ENCODE data around the gene CXCL16.
A peak's percentile ranks its signal among the peaks of the same experiment; 100 is the strongest.

Gene CXCL16

GRCh38 chr17:4768298-4768697, 28.6 kb upstream of the CXCL16 start:
- H3K4me3 Mint-ChIP-seq, result no peak overlapping the region

GRCh38 chr17:4766723-4767122, 27.0 kb upstream of the CXCL16 start:
- H3K4me1 Mint-ChIP-seq (ENCODE audit: low read depth), result peaks cover 6% of the 10 kb centered on the region
- H3K9me3 Mint-ChIP-seq (ENCODE audit: low read depth), result no peaks in the 10 kb centered on the region
- H3K27me3 Mint-ChIP-seq, result no peaks in the 10 kb centered on the region
- H3K4me3 Mint-ChIP-seq, result no peak overlapping the region
- H3K36me3 Mint-ChIP-seq, result no peaks in the 10 kb centered on the region
- H3K27ac Mint-ChIP-seq, result no peak overlapping the region

More at GRCh38 chr17:4768298-4768697, 28.6 kb upstream of the CXCL16 start:
- Mint-ChIP-seq H3K36me3 (no peaks in the 10 kb centered on the region), H3K4me1 (ENCODE audit: low read depth) (peaks cover 9% of the 10 kb centered on the region), H3K27me3 (no peaks in the 10 kb centered on the region), H3K27ac (no peak overlapping the region), H3K9me3 (ENCODE audit: low read depth) (no peaks in the 10 kb centered on the region)

- Mint-ChIP-seq H3K27me3 (no peaks in the 10 kb centered on the region), H3K4me3 (no peak overlapping the region), H3K36me3 (no peaks in the 10 kb centered on the region), H3K4me1 (ENCODE audit: low read depth) (peaks cover 2% of the 10 kb centered on the region), H3K9me3 (ENCODE audit: low read depth) (no peaks in the 10 kb centered on the region), H3K27ac (no peak overlapping the region)
Measured at GRCh38 chr17:4766201-4766600, 26.5 kb upstream of the CXCL16 start.

GRCh38 chr17:4764595-4764994, 24.9 kb upstream of the CXCL16 start:
- Mint-ChIP-seq H3K4me1 (ENCODE audit: low read depth) (no peaks in the 10 kb centered on the region), H3K9me3 (ENCODE audit: low read depth) (no peaks in the 10 kb centered on the region), H3K4me3 (no peak overlapping the region), H3K27ac (no peak overlapping the region), H3K27me3 (no peaks in the 10 kb centered on the region), H3K36me3 (no peaks in the 10 kb centered on the region)

- H3K9me3 Mint-ChIP-seq (ENCODE audit: low read depth), result no peaks in the 10 kb centered on the region
- H3K27ac Mint-ChIP-seq, result no peak overlapping the region
- H3K36me3 Mint-ChIP-seq, result no peaks in the 10 kb centered on the region
- no peak overlapping the region for H3K4me3 Mint-ChIP-seq
- H3K27me3 Mint-ChIP-seq, result peaks cover 5% of the 10 kb centered on the region
- H3K4me1 Mint-ChIP-seq (ENCODE audit: low read depth), result no peaks in the 10 kb centered on the region
Measured at GRCh38 chr17:4759776-4760236, 20.1 kb upstream of the CXCL16 start.

GRCh38 chr17:4753392-4753791, 13.7 kb upstream of the CXCL16 start:
- no peaks in the 10 kb centered on the region for H3K9me3 Mint-ChIP-seq (ENCODE audit: low read depth)
- peaks cover 10% of the 10 kb centered on the region for H3K27me3 Mint-ChIP-seq
- no peak overlapping the region for H3K27ac Mint-ChIP-seq
- H3K36me3 Mint-ChIP-seq, result no peaks in the 10 kb centered on the region
- no peak overlapping the region for H3K4me3 Mint-ChIP-seq
- H3K4me1 Mint-ChIP-seq (ENCODE audit: low read depth), result peaks cover 6% of the 10 kb centered on the region

- Mint-ChIP-seq H3K27ac (no peak overlapping the region), H3K36me3 (no peaks in the 10 kb centered on the region), H3K4me1 (ENCODE audit: low read depth) (peaks cover 17% of the 10 kb centered on the region), H3K27me3 (peaks cover 10% of the 10 kb centered on the region), H3K9me3 (ENCODE audit: low read depth) (no peaks in the 10 kb centered on the region), H3K4me3 (no peak overlapping the region)
Measured at GRCh38 chr17:4751932-4752331, 12.2 kb upstream of the CXCL16 start.

- Mint-ChIP-seq H3K9me3 (ENCODE audit: low read depth) (no peaks in the 10 kb centered on the region), H3K4me1 (ENCODE audit: low read depth) (peaks cover 21% of the 10 kb centered on the region), H3K27me3 (peaks cover 10% of the 10 kb centered on the region), H3K36me3 (no peaks in the 10 kb centered on the region), H3K4me3 (no peak overlapping the region), H3K27ac (no peak overlapping the region)
Measured at GRCh38 chr17:4750606-4751005, 10.9 kb upstream of the CXCL16 start.

GRCh38 chr17:4748686-4749085, 9.0 kb upstream of the CXCL16 start:
- Mint-ChIP-seq H3K9me3 (ENCODE audit: low read depth) (no peaks in the 10 kb centered on the region), H3K4me3 (no peak overlapping the region), H3K36me3 (no peaks in the 10 kb centered on the region), H3K4me1 (ENCODE audit: low read depth) (peaks cover 24% of the 10 kb centered on the region), H3K27me3 (peaks cover 4% of the 10 kb centered on the region), H3K27ac (no peak overlapping the region)

GRCh38 chr17:4747847-4748246, 8.1 kb upstream of the CXCL16 start:
- peak overlapping the region; percentile 74 for H3K27ac Mint-ChIP-seq
- peaks cover 3% of the 10 kb centered on the region for H3K27me3 Mint-ChIP-seq
- no peaks in the 10 kb centered on the region for H3K36me3 Mint-ChIP-seq
- peaks cover 24% of the 10 kb centered on the region for H3K4me1 Mint-ChIP-seq (ENCODE audit: low read depth)
- peak overlapping the region; percentile 68 for H3K4me3 Mint-ChIP-seq
- H3K9me3 Mint-ChIP-seq (ENCODE audit: low read depth), result no peaks in the 10 kb centered on the region

- Mint-ChIP-seq H3K4me3 (no peak overlapping the region), H3K4me1 (ENCODE audit: low read depth) (peaks cover 26% of the 10 kb centered on the region), H3K27me3 (no peaks in the 10 kb centered on the region), H3K36me3 (no peaks in the 10 kb centered on the region), H3K27ac (no peak overlapping the region), H3K9me3 (ENCODE audit: low read depth) (no peaks in the 10 kb centered on the region)
Measured at GRCh38 chr17:4744999-4745969, 5.6 kb upstream of the CXCL16 start.

- Mint-ChIP-seq H3K27ac (no peak overlapping the region), H3K36me3 (no peaks in the 10 kb centered on the region), H3K27me3 (no peaks in the 10 kb centered on the region), H3K4me1 (ENCODE audit: low read depth) (peaks cover 29% of the 10 kb centered on the region), H3K4me3 (no peak overlapping the region), H3K9me3 (ENCODE audit: low read depth) (no peaks in the 10 kb centered on the region)
Measured at GRCh38 chr17:4743898-4744297, 4.2 kb upstream of the CXCL16 start.

GRCh38 chr17:4743216-4743615, 3.5 kb upstream of the CXCL16 start:
- H3K27ac Mint-ChIP-seq, result no peak overlapping the region
- no peaks in the 10 kb centered on the region for H3K9me3 Mint-ChIP-seq (ENCODE audit: low read depth)
- peaks cover 28% of the 10 kb centered on the region for H3K4me1 Mint-ChIP-seq (ENCODE audit: low read depth)
- no peak overlapping the region for H3K4me3 Mint-ChIP-seq
- H3K27me3 Mint-ChIP-seq, result no peaks in the 10 kb centered on the region
- H3K36me3 Mint-ChIP-seq, result no peaks in the 10 kb centered on the region

- no peak overlapping the region for H3K27ac Mint-ChIP-seq
- H3K36me3 Mint-ChIP-seq, result no peaks in the 10 kb centered on the region
- H3K27me3 Mint-ChIP-seq, result no peaks in the 10 kb centered on the region
Measured at GRCh38 chr17:4742629-4743028, 2.9 kb upstream of the CXCL16 start.

GRCh38 chr17:4742133-4742532, 2.4 kb upstream of the CXCL16 start:
- H3K36me3 Mint-ChIP-seq, result no peaks in the 10 kb centered on the region
- H3K27me3 Mint-ChIP-seq, result no peaks in the 10 kb centered on the region
- no peaks in the 10 kb centered on the region for H3K9me3 Mint-ChIP-seq (ENCODE audit: low read depth)
- peak overlapping the region; percentile 27 for H3K4me3 Mint-ChIP-seq
- H3K4me1 Mint-ChIP-seq (ENCODE audit: low read depth), result peaks cover 21% of the 10 kb centered on the region
- no peak overlapping the region for H3K27ac Mint-ChIP-seq

More at GRCh38 chr17:4742629-4743028, 2.9 kb upstream of the CXCL16 start:
- Mint-ChIP-seq H3K4me1 (ENCODE audit: low read depth) (peaks cover 24% of the 10 kb centered on the region), H3K9me3 (ENCODE audit: low read depth) (no peaks in the 10 kb centered on the region), H3K4me3 (no peak overlapping the region)
